Suppressor macrophage treated with lipopolysaccharide for 1 hour (primary cell): ENCODE measurements around the gene CTXN2.

Experiments used
- DNase-seq, 3 donors: peaks; one replicate each; pipeline ENCODE4 v3.0.0-alpha.2; 2020 to 2022

The CTXN2 gene

DNA sequence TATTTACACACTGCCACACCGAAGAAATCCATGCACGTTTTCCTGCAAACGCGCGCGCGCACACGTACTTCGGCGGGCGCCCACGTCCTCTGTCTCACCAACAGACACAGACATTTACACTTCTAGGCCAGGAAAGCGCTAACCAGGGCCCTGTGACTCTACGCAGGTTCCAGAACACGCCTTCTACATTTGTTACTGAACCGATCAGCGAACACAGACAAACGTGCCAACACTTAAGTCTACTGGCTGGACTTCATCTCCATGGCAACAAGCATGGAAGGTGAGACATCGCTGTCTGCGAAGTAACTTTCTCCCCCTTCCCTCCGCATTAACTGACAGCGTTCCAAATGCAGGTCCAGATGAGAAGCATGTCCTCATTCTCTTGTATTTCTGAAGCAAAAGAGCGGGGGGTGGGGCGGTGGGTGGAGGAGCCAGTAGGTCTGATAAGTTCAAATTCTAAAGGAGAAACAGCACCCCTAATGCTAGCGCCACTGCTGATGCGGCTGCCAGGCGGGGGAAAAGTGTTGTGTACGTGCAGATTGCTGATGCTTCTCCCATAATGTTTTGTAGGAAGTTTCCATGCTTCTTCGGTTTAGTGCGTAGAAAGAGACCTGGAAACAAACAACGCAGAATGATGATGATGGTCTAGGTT, at the start of gene CTXN2:
CTXN2 (plus strand) TSS at position 92 of the 652 bp plus-strand sequence. CDS start 9,636 bp downstream, outside the sequence.
- no peak for DNase-seq

DNA sequence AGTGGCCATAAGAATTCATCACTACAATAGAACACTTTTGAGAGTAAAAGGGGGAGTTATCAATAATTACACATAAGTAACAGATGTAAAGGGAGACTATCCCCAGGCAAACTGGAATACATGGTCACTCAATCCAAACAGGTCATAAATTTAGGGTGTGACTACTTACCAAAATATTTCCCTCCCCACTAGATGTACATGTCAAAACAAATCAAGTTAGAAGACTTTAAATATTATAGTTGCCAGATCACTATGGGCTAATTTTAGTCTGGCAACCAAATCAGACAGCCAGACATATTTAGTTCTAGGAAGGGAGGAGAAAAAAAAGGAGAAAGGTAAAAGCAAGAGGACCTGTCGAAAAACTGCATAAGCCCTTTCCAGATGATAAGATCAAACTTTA, 47.6 kb upstream of the CTXN2 start:
- no peak for DNase-seq

- DNase-seq = peak in 1 of 3 donors; percentile 5
Observed at GRCh38 chr15:48144889-48145288, 46.6 kb upstream of the CTXN2 start.

- no peak for DNase-seq
Observed at GRCh38 chr15:48145923-48146322, 45.5 kb upstream of the CTXN2 start.

DNA sequence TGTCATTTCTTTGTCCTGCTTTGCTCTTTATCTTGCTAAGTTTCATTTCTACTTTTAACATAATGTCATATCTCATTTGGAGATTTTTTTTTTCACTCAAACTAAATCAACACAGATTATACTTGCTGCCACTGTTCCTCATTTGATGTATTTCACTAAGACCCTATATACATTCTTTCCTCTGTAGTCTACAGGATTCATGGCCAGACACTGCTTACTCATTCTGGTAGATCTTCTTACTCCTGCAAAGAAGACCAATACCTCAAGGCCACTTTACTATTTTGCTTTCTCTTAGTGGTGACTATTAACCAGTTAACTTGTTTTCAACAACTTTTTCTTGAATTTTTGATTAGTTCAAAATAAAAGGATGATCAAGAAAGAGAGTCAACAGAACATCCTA, 44.1 kb upstream of the CTXN2 start:
- no peak for DNase-seq

DNA sequence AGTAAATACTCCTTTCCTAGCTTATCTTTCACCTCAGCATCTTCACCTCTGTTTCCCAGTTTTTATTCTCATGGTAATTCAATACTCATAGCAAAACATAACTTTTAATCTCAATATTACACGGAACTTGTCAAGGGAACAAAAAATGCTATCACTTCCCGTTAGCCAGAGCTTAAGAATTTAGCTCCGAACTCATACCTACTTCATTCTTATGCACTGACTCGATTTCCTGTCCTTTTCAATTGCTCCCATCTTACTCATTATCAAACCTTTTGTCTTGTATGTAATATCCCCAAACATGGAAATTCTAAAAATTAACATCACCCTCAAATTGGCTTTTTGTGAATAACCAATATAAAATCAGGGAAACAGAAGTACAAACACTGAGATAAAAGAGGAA, 41.6 kb upstream of the CTXN2 start:
- no peak for DNase-seq

DNA sequence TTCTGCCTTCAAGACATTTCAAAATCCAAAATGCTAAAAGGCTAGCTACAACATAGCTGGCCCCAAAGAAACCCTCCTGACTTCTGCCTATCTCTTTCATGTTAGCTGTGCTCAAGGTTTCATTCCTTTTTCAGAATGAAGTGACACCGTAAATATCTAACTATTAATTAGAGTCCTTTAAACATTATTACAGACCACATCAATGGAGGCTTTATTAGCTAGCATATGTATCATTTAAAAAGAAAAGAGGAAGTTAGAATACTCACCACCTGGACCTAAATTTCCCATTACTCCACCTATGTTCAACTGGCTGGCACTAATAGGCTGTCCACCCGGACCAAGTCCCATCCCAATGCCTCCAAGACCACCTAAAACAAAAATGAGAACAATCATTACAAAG, 37.9 kb upstream of the CTXN2 start:
- no peak for DNase-seq

- no peak for DNase-seq
Observed at GRCh38 chr15:48168616-48169015, 22.8 kb upstream of the CTXN2 start.

DNA sequence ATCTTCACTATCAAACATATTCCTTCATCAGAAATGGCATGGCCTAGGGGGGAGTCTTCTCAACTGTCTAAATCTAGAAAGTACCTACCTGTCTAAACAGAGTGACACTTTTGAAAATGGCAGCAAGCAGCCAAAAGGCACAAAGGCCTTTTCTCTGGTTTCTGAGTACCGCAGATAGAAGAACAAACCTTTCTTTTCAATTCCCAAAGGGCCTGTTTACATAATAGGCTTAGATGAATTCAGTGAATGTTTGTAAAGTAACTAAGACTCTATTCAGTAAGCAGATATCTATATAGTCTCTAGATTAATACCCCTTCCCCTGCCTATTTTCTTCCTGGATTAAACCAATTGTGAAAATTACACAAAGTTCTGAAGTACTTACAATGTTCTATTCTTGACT, 20.5 kb upstream of the CTXN2 start:
- DNase-seq = no peak

GRCh38 chr15:48175126-48175525, 16.3 kb upstream of the CTXN2 start:
- no peak for DNase-seq

DNA sequence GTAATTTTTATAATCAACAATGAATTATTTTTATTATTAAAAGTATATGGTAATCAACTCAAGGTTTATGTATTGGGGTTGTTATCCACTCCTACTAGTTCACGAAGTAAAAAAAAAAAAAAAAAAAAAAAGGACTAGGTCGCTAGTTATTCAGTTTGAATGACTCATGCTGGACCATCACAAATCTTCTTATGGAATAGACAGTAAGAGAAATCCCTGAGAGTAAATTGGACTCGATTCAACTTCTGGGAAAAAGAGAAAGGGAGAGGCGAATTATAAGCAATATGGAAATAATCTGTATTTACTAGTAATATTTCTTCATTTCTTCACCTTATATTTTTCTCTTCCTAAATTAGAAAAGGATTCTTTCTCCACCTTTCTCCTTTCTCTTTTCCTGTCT, 15.4 kb upstream of the CTXN2 start:
- no peak for DNase-seq

- DNase-seq = no peak
Observed at GRCh38 chr15:48176957-48177356, 14.5 kb upstream of the CTXN2 start.

DNA sequence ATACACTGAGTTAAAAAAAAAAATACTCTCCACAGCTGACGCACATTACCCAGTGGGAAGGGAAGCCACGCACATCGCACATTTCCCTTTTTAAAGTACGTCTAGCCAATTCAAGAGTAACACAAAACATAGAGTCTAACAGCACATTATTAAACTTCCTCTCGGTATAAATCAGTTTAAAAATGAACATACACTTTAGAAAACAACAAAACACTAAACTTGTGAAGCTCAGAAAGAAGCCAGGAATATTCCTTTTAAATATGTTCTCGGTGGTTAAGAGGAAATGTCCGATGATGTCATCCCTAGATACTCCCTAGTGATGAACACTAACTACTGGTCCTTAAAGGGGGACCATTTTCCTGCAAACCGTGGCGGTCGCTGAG, 14.1 kb upstream of the CTXN2 start:
- peak; percentile 26 to 48 (median 39) for DNase-seq

DNA sequence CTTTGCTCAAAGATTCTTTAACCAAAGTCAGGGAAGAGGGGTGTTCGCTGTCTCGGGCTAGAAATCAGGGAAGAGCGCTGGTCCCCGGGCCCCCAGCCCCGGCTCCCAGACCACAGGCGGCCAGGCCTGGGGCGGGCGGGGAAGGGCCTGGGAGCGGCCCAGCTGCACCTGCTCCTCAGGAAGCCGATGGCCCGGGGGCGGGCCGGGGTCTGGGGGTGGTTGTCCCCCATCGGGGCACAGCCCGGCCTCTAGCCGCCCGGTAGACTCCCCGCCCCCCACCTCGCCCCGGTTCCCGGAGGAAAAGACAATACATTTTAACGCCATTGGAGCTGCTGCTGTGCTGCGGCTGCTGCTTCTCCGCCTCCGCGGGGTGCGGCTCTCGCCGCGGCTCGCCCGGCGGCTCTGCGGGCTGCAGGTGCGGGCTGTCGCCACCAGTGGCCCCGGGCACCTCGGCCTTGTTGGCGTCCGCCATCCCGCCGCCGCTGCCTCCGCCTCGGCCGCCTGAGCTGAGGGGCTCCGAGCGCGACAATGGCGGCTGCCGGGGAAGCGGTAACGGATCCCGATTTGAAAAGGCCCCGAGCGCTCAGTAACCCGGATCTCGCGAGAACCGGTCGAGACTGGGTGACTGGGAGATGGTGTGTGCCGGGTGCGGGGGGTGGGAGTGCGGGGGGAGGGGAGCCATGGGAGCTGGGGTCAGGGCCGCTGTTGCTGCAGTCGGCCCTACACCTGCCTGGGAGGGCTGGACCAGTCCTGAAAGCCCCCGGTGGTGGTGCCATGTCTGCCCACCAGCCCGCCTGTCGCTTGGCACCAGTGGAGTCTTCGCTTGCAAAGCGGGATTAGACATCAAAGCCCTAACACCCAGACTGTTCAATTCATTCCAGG, 13.5 kb upstream of the CTXN2 start, which contains the start of gene MYEF2:
MYEF2 (minus strand) TSS at position 530 of the 882 bp plus-strand sequence; CDS start at position 472, 58 bp downstream.
- peak; percentile 22 to 36 (median 35) for DNase-seq

- no peak for DNase-seq
Observed at GRCh38 chr15:48178648-48178931, 12.9 kb upstream of the CTXN2 start.

DNA sequence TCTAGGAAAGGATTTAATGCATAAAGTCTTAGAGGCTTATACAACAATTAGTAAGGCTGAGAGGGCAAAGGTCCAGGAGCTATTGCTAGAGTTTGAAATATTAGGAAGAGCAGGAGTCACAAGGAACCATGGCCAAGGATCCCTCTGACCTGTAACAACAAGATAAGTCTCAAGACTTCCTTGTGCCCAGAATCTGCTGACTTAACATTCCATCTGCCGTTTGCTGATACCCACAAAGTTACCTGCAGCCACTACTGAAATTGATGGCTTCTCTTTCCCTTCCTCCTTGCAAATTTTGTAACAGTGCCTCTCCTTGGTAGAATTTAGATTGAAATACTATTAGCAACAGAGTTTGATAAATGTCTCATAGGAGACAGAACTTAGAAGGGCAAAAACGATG, 8.7 kb upstream of the CTXN2 start:
- no peak for DNase-seq

- no peak for DNase-seq
Observed at GRCh38 chr15:48185529-48185928, 5.9 kb upstream of the CTXN2 start.

- no peak for DNase-seq
Observed at GRCh38 chr15:48186271-48186670, 5.2 kb upstream of the CTXN2 start.

DNA sequence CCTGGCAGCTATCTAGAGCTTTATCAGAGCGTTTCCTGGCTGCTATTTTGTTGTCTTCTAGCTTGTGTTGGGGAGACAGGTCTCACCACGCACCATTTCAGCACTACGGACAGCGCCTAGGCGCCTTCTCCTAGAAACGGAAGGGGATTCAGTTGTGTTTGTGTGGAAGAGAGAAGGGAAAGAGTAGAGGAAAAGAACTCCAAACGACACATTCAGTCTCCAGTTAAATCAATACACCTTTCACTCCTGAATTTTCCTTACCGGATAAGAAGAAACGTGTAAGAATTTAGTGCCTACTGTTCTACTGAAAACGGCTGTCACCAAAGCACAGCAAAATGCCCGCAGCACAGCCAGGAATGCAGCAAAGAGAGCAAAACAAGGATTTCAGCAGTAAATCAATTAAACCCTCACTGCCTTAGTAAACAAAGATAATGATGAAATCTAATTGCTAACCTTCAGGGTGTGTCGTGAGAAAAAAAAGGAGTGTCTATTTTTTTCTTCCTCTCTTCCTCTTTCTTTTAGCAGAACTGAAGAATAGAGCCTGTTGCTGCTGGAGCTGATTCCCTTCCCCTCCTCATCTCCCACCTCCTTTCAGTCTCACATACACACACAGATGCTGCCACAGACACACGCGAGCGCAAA, 412 bp upstream of the CTXN2 start:
- DNase-seq = peak; percentile 50 to 78 (median 68)

GRCh38 chr15:48202068-48202467, 10.6 kb downstream of the CTXN2 start:
- DNase-seq = no peak

- DNase-seq = no peak
Observed at GRCh38 chr15:48205981-48206380, 14.5 kb downstream of the CTXN2 start, which contains the start of gene SLC12A1. Gene SLC12A1, plus strand, starts transcription at chr15:48206302. Its CDS starts 1,418 bp downstream, at chr15:48207720.

- DNase-seq = no peak
Observed at GRCh38 chr15:48221261-48221660, 29.8 kb downstream of the CTXN2 start.

- no peak for DNase-seq
Observed at GRCh38 chr15:48221885-48222284, 30.4 kb downstream of the CTXN2 start.

DNA sequence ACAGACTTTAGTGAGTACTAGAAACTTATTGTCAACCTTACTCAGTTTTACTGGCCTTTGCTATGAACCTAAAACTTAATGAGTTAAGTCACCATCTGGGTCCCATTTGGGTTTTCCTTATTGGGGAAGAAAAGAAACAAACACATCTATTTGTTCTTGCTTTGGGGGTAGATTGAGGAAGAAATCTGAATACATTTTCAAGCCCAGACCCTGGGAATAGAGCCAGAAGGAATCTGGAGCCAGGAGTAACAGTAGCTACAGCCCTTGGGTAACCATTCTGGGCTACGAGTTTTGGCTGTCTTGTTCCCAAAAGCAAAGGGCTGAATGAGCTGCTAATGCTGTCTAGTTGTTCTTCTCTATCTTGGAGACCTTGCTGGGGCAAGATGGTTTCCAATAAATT, 31.2 kb downstream of the CTXN2 start:
- DNase-seq = no peak
